Muscle layer of colon (tissue), 2 donors: Measurements from ENCODE around the gene ATP2C1.

Source experiments
- H3K27ac ChIP-seq: one replicate; pipeline ENCODE4 v1.7.0; 2013; ENCODE audit warnings: low read depth, mild to moderate bottlenecking, low read length, moderate library complexity
- H3K27me3 ChIP-seq, 2 donors: one replicate each; pipeline ENCODE4 v1.7.0; 2013; ENCODE audit warnings: low read length in 2 of 2, mild to moderate bottlenecking in 2 of 2; ENCODE audit not compliant: insufficient read depth in 2 of 2, control insufficient read depth in 1 of 2
- H3K36me3 ChIP-seq: one replicate; pipeline ENCODE4 v1.7.0; 2013; ENCODE audit warnings: mild to moderate bottlenecking, low read length; ENCODE audit not compliant: insufficient read depth
- H3K4me1 ChIP-seq: one replicate; pipeline ENCODE4 v1.7.0; 2013; ENCODE audit warnings: mild to moderate bottlenecking, low read length; ENCODE audit not compliant: insufficient read depth
- H3K4me3 ChIP-seq, 2 donors: one replicate each; pipeline ENCODE4 v1.7.0; 2013; ENCODE audit warnings: low read length in 2 of 2, low read depth in 1 of 2, mild to moderate bottlenecking in 1 of 2, moderate library complexity in 1 of 2
- H3K9ac ChIP-seq: one replicate; pipeline ENCODE4 v1.7.0; 2013; ENCODE audit warnings: low read length
- H3K9me3 ChIP-seq: one replicate; pipeline ENCODE4 v1.7.0; 2013; ENCODE audit warnings: mild to moderate bottlenecking, low read length
- donor health status: abdominal sarcoma.
- donor health status: Adenocarcinoma of cecum.

Gene ATP2C1, protein sequence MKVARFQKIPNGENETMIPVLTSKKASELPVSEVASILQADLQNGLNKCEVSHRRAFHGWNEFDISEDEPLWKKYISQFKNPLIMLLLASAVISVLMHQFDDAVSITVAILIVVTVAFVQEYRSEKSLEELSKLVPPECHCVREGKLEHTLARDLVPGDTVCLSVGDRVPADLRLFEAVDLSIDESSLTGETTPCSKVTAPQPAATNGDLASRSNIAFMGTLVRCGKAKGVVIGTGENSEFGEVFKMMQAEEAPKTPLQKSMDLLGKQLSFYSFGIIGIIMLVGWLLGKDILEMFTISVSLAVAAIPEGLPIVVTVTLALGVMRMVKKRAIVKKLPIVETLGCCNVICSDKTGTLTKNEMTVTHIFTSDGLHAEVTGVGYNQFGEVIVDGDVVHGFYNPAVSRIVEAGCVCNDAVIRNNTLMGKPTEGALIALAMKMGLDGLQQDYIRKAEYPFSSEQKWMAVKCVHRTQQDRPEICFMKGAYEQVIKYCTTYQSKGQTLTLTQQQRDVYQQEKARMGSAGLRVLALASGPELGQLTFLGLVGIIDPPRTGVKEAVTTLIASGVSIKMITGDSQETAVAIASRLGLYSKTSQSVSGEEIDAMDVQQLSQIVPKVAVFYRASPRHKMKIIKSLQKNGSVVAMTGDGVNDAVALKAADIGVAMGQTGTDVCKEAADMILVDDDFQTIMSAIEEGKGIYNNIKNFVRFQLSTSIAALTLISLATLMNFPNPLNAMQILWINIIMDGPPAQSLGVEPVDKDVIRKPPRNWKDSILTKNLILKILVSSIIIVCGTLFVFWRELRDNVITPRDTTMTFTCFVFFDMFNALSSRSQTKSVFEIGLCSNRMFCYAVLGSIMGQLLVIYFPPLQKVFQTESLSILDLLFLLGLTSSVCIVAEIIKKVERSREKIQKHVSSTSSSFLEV

GRCh38 chr3:130893376-130894129 is at the start of gene ATP2C1:
Gene ATP2C1 (plus strand): TSS chr3:130894084. CDS start chr3:130894770, 686 bp downstream.
- Histone ChIP-seq H3K27ac (peak within 1 kb of the TSS; percentile 94), H3K36me3 (no peaks in the 10 kb centered on the region), H3K27me3 (no peaks in the 10 kb centered on the region), H3K4me3 (peak within 1 kb of the TSS; percentile 84 to 93), H3K9me3 (no peaks in the 10 kb centered on the region), H3K4me1 (peaks cover 14% of the 10 kb centered on the region), H3K9ac (peak within 1 kb of the TSS; percentile 86)

GRCh38 chr3:130844462-130844861 is 49.4 kb upstream of the ATP2C1 start:
- Histone ChIP-seq H3K4me1 (peaks cover 8% of the 10 kb centered on the region), H3K36me3 (no peaks in the 10 kb centered on the region), H3K4me3 (no peak overlapping the region), H3K27ac (no peak overlapping the region), H3K9me3 (no peaks in the 10 kb centered on the region), H3K27me3 (no peaks in the 10 kb centered on the region), H3K9ac (no peak overlapping the region)

DNA sequence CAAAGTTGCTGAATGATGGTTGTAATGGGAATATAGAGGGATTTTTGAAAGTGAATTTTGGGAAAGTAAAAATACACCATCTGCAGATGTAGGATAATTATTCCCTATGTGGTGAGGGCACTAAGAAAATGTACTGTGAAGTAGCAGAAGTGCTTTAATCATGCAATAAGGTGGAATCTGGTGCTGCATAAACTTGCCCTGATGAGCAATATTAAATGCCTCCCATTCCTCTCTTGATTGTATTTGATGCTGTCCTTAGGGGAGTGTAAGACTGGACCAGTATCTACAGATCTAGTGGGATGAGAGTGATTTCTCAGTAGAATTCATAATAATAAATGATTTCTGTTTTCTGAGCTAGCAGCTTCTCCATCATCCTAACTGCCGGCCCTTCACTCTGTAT is 47.7 kb upstream of the ATP2C1 start:
- Histone ChIP-seq H3K9ac (no peak overlapping the region), H3K36me3 (no peaks in the 10 kb centered on the region), H3K9me3 (no peaks in the 10 kb centered on the region), H3K4me3 (no peak overlapping the region), H3K4me1 (no peaks in the 10 kb centered on the region), H3K27me3 (no peaks in the 10 kb centered on the region), H3K27ac (no peak overlapping the region)

GRCh38 chr3:130849091-130849552 is 44.8 kb upstream of the ATP2C1 start:
- no peak overlapping the region for H3K9ac ChIP-seq
- no peaks in the 10 kb centered on the region for H3K4me1 ChIP-seq
- no peaks in the 10 kb centered on the region for H3K27me3 ChIP-seq
- no peaks in the 10 kb centered on the region for H3K36me3 ChIP-seq
- H3K4me3 ChIP-seq, result no peak overlapping the region
- no peaks in the 10 kb centered on the region for H3K9me3 ChIP-seq
- H3K27ac ChIP-seq, result no peak overlapping the region

- Histone ChIP-seq H3K27ac (no peak overlapping the region), H3K4me3 (no peak overlapping the region), H3K4me1 (no peaks in the 10 kb centered on the region), H3K36me3 (no peaks in the 10 kb centered on the region), H3K9me3 (no peaks in the 10 kb centered on the region), H3K9ac (no peak overlapping the region), H3K27me3 (no peaks in the 10 kb centered on the region)
Observed at GRCh38 chr3:130850044-130850797, 43.7 kb upstream of the ATP2C1 start.

DNA sequence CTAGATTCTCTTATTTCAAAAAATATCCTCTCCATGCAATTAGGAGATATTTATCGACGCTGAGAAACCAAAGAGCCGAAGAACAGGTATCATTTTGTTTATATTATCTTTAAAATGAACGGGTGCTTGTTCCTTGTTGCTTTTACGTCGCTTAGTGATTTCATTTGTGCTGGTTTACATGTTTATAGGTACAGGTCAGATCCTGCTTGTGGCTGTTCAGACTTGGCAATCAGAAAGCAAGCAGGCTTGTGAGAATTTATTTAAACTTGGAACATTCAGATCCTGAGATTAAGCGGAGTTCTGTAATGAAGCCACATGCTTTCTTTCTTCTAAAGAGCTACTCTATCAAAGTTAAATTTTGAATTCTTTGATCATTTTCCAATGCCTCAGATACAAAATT is 43.0 kb upstream of the ATP2C1 start:
- no peak overlapping the region for H3K9ac ChIP-seq
- no peaks in the 10 kb centered on the region for H3K36me3 ChIP-seq
- H3K9me3 ChIP-seq, result no peaks in the 10 kb centered on the region
- no peak overlapping the region for H3K27ac ChIP-seq
- H3K4me1 ChIP-seq, result no peaks in the 10 kb centered on the region
- no peaks in the 10 kb centered on the region for H3K27me3 ChIP-seq
- H3K4me3 ChIP-seq, result no peak overlapping the region

- H3K27me3 ChIP-seq, result no peaks in the 10 kb centered on the region
Observed at GRCh38 chr3:130851277-130851676, 42.6 kb upstream of the ATP2C1 start.

DNA sequence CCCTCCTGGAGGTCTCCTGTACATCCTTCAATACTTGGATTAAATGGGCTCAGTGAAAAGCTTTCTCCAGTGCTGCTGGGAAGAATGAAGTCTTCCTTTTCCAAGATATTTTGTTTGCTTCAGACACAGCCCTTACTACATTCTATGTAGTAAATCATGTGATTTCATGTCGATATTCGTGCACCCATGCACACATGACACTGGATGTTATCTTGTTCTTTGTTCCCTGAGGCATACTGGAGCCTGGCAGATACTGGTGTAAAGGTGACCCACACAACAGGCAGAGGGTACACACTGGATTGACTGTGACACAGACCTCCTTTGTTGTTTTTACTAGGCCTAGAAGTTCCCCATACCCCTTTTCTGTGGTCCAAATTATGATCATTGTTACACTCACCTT is 40.3 kb upstream of the ATP2C1 start:
- Histone ChIP-seq H3K4me1 (no peaks in the 10 kb centered on the region), H3K27ac (no peak overlapping the region), H3K27me3 (no peaks in the 10 kb centered on the region), H3K9ac (no peak overlapping the region), H3K4me3 (no peak overlapping the region), H3K9me3 (no peaks in the 10 kb centered on the region), H3K36me3 (no peaks in the 10 kb centered on the region)

More at GRCh38 chr3:130851277-130851676, 42.6 kb upstream of the ATP2C1 start:
- H3K27ac ChIP-seq, result no peak overlapping the region
- no peak overlapping the region for H3K9ac ChIP-seq
- H3K4me1 ChIP-seq, result no peaks in the 10 kb centered on the region
- no peaks in the 10 kb centered on the region for H3K9me3 ChIP-seq
- H3K4me3 ChIP-seq, result no peak overlapping the region
- H3K36me3 ChIP-seq, result no peaks in the 10 kb centered on the region

- no peak overlapping the region for H3K4me3 ChIP-seq
- no peaks in the 10 kb centered on the region for H3K9me3 ChIP-seq
- H3K27me3 ChIP-seq, result no peaks in the 10 kb centered on the region
- no peaks in the 10 kb centered on the region for H3K36me3 ChIP-seq
- H3K9ac ChIP-seq, result no peak overlapping the region
- no peak overlapping the region for H3K27ac ChIP-seq
- no peaks in the 10 kb centered on the region for H3K4me1 ChIP-seq
Observed at GRCh38 chr3:130854208-130854864, 39.5 kb upstream of the ATP2C1 start.

DNA sequence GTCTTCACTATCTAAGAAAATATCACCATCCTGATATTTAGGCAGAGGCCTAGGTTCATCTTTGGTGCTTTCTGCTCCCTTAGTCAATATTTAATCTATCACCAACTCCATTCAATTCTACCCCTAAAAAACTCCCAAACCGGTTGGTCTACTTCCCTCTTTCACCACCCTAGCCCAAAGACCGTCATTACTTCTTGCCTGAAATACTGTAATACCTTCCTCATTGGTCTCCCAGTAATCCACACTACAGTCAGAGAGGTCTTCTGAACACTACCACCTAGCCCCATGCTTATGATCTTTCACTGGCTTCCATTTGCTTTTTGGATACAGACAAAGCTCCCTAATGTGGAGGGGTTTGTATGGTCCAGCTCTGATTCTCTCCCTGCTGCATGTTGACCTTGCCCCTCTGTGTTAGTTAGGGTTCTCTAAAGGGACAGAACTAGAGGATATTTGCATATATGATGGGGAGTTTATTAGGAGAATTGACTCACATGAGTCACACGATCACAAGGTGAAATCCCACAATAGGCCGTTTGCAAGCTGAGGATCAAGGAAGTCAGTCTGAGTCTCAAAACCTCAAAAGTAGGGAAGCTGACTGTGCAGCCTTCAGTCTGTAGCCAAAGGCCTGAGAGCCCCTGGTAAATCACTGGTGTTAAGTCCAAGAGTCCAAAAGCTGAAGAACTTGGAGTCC is 36.4 kb upstream of the ATP2C1 start:
- no peaks in the 10 kb centered on the region for H3K27me3 ChIP-seq
- H3K9me3 ChIP-seq, result no peaks in the 10 kb centered on the region
- H3K4me1 ChIP-seq, result no peaks in the 10 kb centered on the region
- H3K36me3 ChIP-seq, result no peaks in the 10 kb centered on the region
- H3K4me3 ChIP-seq, result no peak overlapping the region
- H3K9ac ChIP-seq, result no peak overlapping the region
- no peak overlapping the region for H3K27ac ChIP-seq
